NCI-H1105 treated with DMSO at 0.1 percent for 48 hours (cell line): ENCODE measurements around the gene GPRC5C.
A peak's percentile ranks its signal among the peaks of the same experiment; 100 is the strongest.
"Not testable (repeated sequence)": the region's sequence is repeated elsewhere in the genome, so short reads cannot be mapped to it uniquely, and the experiment has no call there.

ENCODE experiments used
- DNase-seq: peaks from one replicate; lab custom pipeline; 2025; lab: John Stamatoyannopoulos, UW

The GPRC5C gene

DNA sequence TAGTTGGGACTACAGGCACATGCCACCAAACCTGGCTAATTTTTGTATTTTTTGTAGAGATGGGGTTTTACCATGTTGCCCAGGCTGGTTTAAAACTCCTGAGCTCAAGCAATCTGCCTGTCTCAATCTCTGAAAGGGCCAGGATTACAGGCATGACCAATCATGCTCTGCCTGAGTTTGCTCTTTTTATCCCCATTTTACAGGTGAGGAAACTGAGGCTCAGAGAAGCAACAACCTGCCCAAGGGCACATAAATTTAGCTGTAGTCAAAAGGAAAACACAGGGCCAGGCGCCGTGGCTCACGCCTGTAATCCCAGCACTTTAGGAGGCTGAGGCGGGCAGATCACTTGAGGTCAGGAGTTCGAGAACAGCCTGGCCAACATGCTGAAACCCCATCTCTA, 26.6 kb upstream of the GPRC5C start:
- DNase-seq, result not testable (repeated sequence)

DNA sequence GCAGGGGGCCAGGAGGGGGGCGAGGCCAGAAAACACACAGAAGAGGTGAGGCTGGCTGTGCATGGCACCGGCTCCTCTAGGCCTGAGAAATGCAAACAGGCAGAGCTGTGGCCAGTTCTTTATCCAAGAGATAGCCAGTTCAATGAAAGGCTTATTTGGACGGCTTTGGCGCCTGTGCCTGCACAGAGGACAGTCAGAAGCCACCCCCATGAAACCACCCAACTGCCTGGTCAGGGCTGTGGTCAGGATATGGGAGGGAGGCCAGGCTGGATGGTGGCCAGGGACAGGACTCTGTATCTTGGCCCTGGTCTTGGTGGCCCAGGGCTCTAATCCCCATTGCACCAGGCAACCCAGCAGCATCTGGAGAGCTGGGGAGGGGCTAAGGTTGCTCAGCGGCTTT, 24.5 kb upstream of the GPRC5C start:
- no peak for DNase-seq

DNA sequence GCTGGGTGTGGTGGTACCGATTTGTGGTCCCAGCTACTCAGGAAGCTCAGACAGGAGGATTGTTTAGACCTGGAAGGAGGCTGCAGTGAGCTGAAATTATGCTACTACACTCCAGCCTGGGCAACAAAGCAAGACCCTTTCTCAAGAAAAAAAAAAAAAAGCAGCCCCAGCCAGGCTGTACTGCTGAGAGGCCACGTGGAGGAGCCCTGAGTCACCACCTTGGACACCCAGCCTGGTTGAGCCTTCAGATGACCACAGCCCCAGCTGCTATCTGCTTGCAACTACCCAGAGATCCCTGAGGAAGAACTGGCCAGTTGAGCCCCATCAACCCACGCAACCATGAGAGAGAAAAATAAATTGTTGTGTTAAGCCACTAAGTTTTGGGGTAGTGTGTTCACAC, 23.6 kb upstream of the GPRC5C start:
- no peak for DNase-seq

DNA sequence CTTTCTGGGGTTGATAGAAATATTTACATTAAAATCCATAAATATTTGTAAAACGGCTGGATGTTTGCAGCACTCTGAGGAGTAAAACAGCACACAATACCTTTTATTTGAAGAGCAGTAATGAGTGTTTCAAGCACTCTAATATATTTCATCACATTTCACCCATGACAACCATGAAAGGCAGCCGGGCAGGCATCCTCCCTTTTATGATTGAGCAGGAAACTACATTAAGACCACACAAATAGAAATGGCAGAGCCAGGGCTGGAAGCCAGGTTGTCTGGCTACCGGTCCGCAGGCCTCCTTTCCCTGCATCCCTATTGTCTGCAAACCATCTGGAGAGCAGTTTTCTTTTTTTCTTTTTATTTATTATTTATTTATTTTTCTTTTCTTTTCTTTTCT, 23.1 kb upstream of the GPRC5C start:
- peak; percentile 2 for DNase-seq

DNA sequence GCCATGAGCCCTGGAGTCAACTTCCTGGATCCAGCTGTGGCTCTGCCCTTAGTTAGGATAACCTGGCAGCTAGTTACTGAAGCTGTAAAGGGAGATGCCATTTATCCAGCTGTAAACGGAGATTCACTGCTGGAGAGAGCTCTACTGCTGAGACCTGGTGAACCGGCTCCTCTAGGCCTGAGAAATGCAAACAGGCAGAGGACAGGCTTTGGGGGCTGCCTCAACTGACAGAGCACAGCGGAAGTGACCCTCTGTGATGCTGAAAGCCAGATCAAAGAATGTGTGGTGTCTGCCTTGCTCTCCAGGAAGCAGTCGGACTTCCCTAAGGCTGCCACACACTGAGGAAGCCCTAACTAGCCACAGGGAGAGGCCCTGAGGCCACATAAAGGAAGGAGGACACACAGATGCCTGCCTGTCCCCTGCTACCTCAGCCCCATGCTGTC, 21.9 kb upstream of the GPRC5C start:
- DNase-seq, result no peak

DNA sequence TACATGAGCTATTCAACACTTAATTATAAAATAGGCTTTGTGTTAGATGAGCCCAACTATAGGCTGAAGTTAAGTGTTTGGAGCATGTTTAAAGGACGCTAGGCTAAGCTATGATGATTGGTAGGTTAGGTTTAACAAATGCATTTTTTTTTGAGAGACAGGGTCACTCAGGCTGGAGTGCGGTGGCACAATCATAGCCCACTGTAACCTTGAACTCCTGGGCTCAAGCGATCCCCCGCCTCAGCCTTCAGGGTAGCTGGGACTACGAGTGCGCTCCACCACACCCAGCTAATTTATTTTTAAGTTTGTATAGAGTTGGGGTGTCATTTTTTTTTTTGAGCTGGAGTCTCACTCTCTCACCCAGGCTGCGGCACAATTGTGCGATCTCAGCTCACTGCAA, 19.3 kb upstream of the GPRC5C start:
- no peak for DNase-seq

DNA sequence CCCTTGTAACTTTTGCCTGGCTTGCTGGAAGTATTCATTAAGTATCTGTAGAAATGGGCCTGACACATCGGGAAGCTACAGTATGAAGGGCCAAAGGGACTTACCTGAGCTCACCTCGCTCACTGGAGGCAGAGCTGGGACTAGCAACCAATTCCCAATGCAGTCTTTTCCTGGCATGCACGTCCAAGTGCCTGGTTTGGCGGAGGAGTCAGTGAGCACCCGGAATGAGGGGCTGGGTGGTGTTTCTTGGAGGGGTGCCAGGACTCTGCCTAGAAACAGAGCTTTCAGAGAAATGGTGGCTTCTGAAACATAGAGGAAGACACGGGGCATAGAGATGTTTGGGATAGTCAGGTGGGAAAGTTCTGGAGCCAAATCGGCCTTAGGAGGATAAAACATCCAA, 18.4 kb upstream of the GPRC5C start:
- no peak for DNase-seq

DNA sequence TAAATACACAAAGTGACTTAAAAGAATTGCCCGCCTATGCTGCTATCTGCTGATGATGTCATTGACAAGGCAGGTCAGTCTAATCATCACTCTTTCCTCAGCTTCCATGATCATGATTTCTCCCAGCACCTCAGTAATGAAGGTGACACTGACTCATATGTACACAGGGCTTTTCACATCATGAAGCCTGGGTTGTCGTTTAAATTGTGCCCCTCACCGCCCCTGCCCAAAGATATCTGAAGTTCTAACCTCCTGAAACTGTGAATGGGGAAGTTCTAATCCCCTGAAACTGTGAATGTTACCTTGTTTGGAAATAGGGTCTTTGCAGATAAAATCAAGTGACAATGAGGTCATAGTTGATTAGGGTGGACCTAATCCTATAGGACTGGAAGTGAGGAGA, 17.4 kb upstream of the GPRC5C start:
- no peak for DNase-seq

DNA sequence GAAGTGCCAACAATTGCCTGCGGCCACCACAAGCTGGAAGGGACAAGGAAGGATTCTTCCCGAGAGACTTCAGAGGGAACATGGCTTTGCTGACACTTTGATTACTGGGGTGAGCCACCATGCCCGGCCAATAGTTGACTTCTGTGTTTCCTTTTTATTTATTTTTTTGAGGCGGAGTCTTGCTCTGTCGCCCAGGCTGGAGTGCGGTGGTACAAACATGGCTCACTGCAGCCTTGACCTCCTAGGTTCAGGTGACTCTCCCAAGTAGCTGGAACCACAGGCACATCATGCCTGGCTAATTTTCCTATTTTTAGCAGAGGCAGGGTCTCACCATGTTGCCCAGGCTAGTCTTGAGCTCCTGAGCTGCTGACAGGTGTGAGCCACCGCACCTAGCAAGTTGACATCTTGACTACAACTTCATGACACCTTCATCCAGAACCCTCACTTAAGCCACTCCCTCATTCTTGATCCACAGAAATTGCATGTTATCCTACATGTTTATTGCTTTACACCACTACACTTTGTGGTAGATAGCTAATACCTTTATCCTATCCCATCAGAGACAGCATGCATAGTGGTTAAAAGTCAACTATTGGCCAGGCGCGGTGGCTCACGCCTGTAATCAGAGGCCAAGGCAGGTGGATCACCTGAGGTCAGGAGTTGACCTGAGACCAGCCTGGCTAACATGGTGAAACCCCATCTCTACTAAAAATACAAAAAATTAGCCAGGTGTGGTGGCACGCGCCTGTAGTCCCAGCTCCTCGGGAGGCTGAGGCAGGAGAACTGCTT, 16.1 kb upstream of the GPRC5C start:
- no peak for DNase-seq

DNA sequence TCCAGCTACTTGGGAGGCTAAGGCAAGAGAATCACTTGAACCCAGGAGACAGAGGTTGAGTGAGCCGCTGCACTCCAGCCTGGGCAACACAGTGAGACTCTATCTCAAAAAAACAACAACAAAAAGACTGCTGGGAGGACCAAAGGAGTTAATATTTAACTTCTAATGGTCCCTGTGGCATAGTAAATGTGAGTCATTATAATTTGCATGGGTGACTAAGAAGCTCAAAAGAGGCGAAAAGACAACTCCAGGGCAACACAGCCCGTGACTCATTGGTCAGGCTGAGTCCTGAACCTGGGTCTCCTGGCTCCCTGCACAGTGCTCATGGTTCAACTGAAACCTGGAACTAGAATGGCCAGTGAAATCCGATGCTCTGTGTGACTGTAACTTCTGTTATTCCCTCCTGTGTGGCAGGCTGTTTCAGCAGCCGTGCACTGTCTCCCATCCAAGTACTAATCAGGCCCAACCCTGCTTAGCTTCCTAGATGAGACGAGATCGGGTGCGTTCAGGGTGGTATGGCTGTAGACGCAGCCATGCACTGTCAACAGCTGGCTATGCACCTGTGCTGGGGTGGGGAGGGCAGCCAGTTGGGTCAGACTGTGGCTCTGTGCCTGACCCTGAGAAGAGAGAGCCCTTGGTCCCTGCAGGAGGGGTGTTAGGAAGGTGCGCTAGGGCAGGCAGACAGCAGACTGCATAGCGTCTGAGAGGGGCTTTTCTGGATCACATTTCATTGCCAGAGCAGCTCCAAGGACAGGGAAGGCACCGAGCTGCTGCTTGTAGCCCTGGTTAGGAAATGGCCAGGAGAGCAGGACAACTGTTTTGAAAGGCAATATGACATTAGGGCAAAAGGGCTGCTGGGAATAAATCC, 14.5 kb upstream of the GPRC5C start:
- no peak for DNase-seq

DNA sequence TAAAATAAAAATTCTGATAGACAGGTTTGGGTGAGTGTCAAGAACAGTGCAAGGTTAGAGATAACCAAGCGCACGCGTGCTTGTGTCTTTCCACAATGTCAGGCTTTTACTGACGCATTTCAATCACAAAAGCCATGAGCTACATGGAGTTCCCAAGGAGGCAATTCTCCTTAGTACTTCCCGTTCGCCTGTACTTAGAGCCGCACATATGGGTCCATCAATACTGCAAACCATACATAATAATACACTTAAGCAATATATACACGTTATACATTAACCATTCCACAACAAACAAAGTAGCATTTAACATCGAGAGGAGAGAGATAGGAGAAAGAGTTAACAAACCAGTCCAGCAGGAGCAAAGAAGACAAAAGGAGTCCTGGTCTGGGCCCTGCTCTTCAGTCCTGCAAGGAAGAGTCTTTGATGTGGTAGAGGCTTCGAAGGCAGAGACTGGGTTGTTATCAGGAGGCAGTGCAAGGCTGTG, 11.9 kb upstream of the GPRC5C start:
- no peak for DNase-seq

DNA sequence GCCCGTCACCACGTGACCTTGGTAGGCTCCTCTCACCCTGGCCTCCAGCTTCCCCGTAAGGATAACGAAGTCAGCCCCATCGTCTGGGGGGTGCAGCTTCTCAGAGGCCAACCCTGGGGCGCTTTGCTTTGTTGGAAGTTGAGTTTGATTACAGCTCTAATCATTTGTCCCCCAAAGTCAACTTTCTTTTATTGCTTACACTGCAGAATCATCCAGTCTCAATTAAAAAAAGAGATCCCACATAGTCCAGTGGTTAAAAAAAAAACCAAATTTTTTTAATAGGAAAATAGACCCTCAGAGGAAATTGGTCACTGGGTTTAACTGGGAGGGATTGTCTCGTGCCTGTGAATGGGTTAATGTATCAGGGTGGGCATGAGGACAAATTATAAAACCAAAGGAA, 7.8 kb upstream of the GPRC5C start:
- DNase-seq, result no peak

DNA sequence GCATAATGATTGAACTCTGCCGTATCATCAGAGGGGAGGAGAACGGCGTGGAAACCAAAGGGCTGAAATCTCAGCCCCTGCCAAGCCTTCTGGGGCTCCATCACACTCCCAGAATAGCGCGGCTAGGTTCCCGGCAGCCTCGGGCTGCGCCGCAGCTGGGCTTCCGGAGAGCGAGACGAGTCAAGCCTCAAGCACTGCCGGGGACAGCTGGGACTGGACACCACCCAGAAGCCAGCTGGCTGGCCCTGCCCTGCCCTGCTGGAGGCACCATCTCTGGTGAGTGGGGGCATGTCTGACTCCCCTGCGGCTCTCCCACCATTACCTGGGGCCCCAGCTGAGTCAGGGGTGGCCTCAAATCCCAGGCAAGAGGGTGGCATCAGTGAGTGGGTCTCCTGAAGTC, 7.2 kb upstream of the GPRC5C start:
- no peak for DNase-seq

DNA sequence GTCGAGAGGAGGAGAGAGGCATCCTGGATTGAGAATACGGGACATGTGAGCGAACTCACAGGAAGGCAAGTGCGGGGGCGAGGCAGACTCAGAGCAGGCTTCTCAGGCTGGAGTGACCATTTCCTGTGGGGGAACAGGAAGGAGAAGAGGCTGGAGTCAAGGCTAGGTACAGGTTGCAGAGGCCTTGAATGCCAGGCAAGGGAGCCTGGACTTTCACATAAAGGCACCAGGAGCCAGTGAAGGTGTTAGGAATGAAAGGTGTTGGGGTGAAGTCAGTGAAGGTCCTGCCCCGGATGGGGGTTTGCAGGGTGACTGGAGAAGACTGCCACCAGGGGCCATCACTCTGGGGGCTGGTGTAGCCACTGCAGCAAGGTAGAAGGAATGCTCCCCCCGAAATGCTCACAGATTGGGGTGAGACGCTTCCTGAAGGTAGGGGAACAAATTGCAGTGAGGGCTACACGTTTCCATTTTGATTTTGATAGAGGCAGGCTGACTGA, 5.3 kb upstream of the GPRC5C start:
- DNase-seq, result no peak

DNA sequence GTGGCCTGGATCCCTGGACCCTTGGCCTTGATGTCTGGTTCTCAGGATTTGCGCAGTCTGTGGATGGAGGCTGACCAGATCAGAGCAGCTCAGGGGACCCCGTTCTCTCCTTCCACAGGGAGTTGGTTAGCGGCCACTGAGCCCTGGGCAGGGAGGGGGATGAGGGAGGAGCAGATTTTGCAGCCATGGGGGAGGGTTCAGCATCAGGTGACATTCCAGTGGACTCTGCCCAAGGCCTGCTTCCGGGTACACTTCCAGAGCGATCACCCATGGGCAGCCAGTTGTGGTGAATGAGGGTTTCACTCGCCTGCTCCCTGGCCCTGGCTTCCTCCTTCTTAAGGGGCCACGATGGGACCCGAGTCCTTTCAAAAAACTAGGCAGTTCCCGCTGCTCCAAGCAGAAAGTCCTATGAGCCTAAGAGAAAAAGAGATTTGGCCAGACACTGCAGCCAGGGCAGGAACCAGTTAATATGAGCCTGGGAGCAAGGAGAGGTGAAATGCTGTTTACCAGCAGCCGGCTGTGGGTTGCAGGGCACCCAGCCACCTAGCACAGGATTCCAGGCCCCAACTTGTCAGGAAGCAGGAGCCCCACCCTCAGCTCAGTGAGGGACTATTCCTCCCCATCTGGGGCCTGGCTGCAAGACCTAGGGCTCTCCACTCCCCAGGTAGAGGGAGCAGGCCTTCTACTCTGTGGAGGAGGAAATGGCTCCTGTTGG, 4.7 kb upstream of the GPRC5C start:
- DNase-seq, result no peak

DNA sequence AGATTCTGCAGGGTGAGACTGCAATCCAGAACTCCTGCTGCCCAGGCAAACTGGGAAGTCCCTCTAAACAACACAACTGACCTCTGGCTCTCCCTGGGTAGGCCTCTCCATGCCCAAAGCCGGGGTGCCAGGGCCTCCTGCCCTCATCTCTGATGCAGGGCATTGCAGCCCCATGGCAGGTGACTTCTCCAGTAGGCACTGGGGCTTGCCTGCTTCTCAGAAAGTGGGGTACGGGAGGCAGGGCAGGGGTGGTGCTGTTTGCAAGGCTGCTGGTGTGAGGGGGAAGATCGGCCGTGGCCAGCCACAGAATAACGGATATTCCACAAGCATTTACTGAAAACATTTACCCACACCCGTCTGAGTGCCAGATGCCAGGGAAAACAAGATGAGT, 4.1 kb upstream of the GPRC5C start:
- no peak for DNase-seq

DNA sequence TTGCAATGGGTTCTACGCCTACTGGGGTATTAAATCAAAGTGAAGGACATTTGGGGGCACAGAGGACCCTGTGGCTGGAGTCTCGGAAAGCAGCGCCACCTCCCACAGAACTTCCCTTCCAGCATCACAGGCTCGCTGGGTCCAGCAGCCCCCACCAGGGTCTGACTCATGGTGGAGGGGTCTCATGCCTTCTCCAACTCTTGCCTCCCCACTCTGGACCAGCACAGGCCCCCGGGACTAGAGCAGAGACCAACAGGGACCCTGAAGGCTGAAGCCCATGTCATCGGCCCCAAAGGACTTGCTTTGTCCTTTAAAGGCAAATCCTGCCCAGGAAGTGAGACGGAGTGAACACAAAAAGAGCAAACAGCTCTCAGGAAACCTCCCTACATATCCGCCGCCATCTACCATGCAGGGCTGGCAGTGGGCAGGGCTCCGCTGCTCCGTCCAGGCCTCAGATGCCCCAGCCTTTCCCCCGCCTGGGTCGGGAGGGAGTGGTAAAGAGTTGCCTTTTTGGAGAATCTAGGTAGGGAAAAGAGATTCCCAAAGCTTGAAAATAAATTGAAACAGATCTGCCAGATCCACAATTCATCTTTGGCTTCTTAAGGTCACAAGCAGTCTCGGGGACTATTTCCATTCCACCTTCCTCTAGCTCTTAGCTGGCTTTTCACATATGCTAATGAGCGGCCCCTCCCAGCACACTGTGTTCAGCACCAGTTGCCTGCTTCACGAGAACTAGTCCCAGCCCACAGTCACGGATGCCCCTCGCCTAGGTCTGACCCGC, 2.1 kb upstream of the GPRC5C start:
- no peak for DNase-seq

DNA sequence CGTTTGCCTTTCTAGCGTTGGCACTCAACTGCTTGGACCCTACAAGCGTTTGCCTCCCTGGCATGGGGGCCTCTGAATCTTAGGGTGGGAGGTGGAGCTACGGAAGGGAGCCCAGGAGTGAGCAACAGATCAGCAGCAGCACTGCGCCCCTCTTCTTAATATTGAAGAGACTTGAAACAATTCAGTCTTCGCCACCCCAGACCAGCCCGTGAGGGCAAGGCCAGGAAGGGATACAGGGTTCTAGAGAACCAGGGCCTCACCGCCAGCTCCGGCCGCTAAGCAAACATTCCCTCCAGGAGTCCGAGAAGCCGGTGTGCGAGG, 1.5 kb upstream of the GPRC5C start:
- no peak for DNase-seq

DNA sequence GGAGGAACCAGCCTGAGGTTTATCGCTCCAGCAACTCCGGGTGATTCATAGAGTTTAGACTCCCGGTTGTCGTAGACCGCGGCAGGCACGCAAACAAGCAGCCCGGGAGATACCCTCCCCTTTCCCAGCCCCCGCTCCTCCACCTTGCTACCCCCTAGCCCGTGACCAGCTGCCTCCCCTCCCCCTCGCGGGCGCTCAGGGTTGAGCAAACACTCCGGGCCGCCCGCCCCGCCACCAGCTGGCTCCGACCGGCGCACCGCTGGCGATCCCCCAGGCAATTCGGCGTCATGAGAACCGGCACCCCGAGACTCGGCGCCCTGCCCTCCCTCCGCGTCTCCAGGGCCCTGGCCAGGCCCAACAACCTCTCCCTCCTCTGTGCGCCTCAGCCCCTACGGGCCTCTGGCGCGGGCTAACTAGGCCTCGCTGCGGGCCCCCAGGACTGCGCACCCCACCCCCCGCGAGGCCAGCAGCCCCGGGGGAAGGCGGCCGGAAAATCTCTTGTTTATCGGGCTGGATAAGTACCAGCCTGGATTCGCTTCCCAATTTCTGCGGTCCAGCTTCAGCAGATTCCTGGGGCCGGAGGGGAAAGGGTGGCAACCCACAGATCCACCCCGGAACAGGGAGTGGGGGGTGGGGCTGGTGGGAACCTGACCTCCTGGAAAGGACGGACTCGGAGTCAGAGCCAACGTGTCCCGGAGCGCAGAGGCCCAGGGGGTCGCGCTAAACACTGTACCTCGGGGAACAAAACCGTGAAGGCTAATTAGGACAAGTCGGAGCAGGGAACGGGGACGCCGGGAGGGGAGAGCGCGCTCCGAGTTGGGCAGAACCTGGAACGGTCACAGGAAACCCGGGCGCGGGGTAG, 951 bp upstream of the GPRC5C start:
- DNase-seq, result peak; percentile 25

DNA sequence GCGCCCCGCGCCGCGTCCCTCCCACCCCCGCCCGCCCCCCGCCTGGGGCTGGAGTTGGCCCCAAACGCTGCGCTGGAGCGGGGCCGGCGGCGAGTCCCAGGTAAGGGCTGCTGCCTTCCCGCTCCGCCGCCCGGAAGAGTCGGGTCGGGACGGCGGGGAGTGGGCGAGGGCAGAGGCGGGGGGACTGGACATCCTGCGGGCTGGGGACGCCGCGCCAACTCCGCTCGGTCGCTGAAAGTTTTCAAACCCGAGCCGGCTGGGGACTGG, 469 bp downstream of the GPRC5C start:
- DNase-seq, result no peak

DNA sequence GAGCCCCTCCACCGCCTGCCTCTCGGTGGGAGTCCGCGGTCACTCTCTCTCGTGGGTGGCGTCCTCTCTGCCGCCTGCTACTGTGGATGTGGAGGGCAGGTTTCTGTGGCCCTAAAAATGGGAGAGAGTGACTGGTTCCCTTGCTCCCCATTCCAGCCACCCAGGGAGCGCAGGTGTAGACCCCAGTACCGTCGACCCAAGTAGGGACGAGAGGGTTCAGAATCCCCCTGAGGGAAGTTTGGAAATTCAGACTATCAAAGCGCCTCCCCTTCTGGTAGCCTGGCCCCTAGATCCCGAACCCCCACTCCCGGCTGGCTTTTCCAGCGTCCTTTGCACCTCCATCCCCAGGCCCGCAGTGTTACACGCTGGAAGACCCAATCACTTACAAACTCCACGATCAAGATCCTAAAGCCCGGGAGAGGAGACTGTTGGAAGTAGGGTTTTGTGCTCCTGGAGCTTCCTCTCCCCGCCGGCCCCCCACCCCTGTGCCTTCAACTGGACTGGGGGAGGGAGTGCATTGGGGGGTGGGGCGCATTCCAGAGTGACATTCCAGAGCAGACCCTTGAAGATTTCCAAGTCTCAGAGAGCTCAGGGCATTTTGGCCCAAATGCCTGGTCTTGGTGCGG, 991 bp downstream of the GPRC5C start:
- DNase-seq, result no peak
